RWPE2 (cell line): ENCODE data around the gene DOCK8.

Experiments
- ATAC-seq: fragments of 200-7000 bp; cut with Tn5 transposase; 3 replicates; pipeline ENCODE4 v1.9.1; 2021; ENCODE audit warnings: low read depth
- DNase-seq: peaks from one replicate; pipeline ENCODE4 v3.0.0-alpha.2; 2020; ENCODE audit warnings: low spot score
- H3K27ac ChIP-seq: fragments of 450-650 bp; 2 replicates; pipeline ENCODE4 v1.5.1; 2017; ENCODE audit warnings: mild to moderate bottlenecking; ENCODE audit not compliant: poor library complexity, severe bottlenecking
- H3K27me3 ChIP-seq: fragments of 250-450 bp; sonication (Bioruptor Pico); 2 replicates; pipeline ENCODE4 v1.5.1; 2021; ENCODE audit warnings: mild to moderate bottlenecking, moderate library complexity; ENCODE audit not compliant: insufficient read depth, poor library complexity, severe bottlenecking
- H3K36me3 ChIP-seq: fragments of 250-450 bp; sonication (Bioruptor Pico); 2 replicates; pipeline ENCODE4 v1.5.1; 2020; ENCODE audit warnings: low read depth, mild to moderate bottlenecking, moderate library complexity
- H3K4me1 ChIP-seq: fragments of 250-450 bp; sonication (Bioruptor Pico); 2 replicates; pipeline ENCODE4 v1.5.1; 2021; ENCODE audit warnings: mild to moderate bottlenecking, moderate library complexity; ENCODE audit not compliant: insufficient read depth, poor library complexity, severe bottlenecking
- H3K4me3 ChIP-seq: fragments of 250-450 bp; sonication (Bioruptor Pico); 2 replicates; pipeline ENCODE4 v1.5.1; 2021; ENCODE audit warnings: mild to moderate bottlenecking, moderate library complexity; ENCODE audit not compliant: severe bottlenecking
- H3K9me3 ChIP-seq: fragments of 250-450 bp; sonication (Bioruptor Pico); 2 replicates; pipeline ENCODE4 v1.5.1; 2021; ENCODE audit warnings: mild to moderate bottlenecking, moderate library complexity; ENCODE audit not compliant: severe bottlenecking
- CTCF ChIP-seq: fragments of 450-650 bp; IDR thresholded peaks from one replicate; pipeline ENCODE4 v1.5.1; 2017; ENCODE audit warnings: mild to moderate bottlenecking, moderate library complexity; ENCODE audit not compliant: poor library complexity, severe bottlenecking

Gene DOCK8

GRCh38 chr9:254516-254915 is 39.9 kb downstream of the DOCK8 start:
- no peak overlapping the region for H3K27ac ChIP-seq
- no peaks in the 10 kb centered on the region for H3K36me3 ChIP-seq
- H3K9me3 ChIP-seq = peaks cover 1% of the 10 kb centered on the region
- H3K4me1 ChIP-seq = no peaks in the 10 kb centered on the region
- no peak overlapping the region for H3K4me3 ChIP-seq
- no peak for DNase-seq
- no peak for ATAC-seq
- peaks cover 7% of the 10 kb centered on the region for H3K27me3 ChIP-seq
- no peak for TF ChIP-seq CTCF

- Histone ChIP-seq H3K4me3 (no peak overlapping the region), H3K27me3 (peaks cover 10% of the 10 kb centered on the region), H3K27ac (no peak overlapping the region), H3K4me1 (no peaks in the 10 kb centered on the region), H3K36me3 (no peaks in the 10 kb centered on the region), H3K9me3 (peaks cover 1% of the 10 kb centered on the region)
- DNase-seq (no peak), ATAC-seq (no peak)
- TF ChIP-seq CTCF = no peak
Observed at GRCh38 chr9:257957-258356, 43.3 kb downstream of the DOCK8 start.

GRCh38 chr9:259405-260404 is 45.0 kb downstream of the DOCK8 start:
- no peak overlapping the region for H3K27ac ChIP-seq
- H3K36me3 ChIP-seq = no peaks in the 10 kb centered on the region
- H3K4me3 ChIP-seq = no peak overlapping the region
- DNase-seq = no peak
- H3K4me1 ChIP-seq = no peaks in the 10 kb centered on the region
- H3K9me3 ChIP-seq = peaks cover 1% of the 10 kb centered on the region
- no peak for TF ChIP-seq CTCF
- no peak for ATAC-seq
- peaks cover 13% of the 10 kb centered on the region for H3K27me3 ChIP-seq

- Histone ChIP-seq H3K4me1 (no peaks in the 10 kb centered on the region), H3K9me3 (no peaks in the 10 kb centered on the region), H3K27me3 (peaks cover 10% of the 10 kb centered on the region), H3K4me3 (no peak overlapping the region), H3K27ac (no peak overlapping the region), H3K36me3 (no peaks in the 10 kb centered on the region)
- DNase-seq (no peak), ATAC-seq (no peak)
- TF ChIP-seq CTCF = no peak
Observed at GRCh38 chr9:264231-264630, 49.6 kb downstream of the DOCK8 start.
